GM19468 (cell line): ENCODE data around the gene PAX6.

ENCODE experiments used
- ATAC-seq: cut with Tn5 transposase; IDR thresholded peaks from one replicate; pipeline ENCODE4 v1.9.1; 2021; ENCODE audit warnings: mild to moderate bottlenecking, moderate library complexity, moderate number of reproducible peaks; ENCODE audit not compliant: unreplicated experiment; ENCODE audit errors: extremely low read depth

PAX6 gene

DNA sequence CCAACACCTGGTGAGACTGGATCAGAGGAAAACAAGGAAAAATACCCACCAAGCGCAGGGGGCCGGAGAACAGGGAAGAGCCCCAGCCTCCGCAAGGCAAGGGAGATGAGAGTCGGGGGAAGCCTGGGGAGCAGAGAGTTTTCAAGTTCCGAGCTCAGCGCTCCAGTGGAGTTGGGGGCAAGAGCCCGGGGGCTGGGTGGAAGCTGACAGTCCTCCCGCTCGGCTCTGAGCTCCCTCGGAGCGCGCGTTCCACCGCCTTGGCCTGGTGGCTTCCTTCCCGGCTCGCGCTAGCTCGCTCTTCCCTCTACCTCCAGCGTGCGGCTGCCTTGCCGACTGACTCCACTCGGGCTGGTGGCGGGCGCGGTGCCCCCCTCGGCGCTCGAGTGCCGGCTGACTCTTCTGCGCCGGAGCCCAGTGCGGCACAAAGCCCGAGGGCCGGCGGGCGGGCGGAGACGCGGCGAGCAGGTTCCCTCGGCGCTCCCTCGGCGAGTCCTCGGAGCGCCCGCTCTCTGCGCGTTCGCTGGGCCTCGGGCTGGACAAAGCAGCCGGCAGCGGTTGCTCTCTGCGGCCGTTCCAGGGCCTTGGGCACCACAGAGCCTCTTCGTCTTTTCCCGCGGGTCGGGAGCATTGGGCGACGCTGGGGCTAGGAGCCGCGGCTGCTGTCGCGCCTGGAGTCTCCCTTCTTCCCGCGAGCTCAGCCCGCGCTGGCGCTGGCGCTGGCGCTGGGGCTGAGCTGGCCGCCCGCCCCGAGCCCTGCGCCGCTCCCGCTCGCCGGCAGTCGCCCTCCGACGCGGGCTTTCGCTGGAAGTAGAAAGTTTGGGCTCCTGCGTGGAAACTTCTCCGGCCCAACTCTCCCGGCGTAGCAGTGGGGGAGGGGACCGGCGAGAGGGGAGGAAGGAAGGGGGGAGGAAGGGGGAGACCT, 1.0 kb downstream of the PAX6 start:
- ATAC-seq, result no peak

- no peak for ATAC-seq
These were observed 1.6 kb downstream of the PAX6 start for GRCh38 chr11:31809541-31809856.

GRCh38 chr11:31808721-31809540, 2.2 kb downstream of the PAX6 start:
- ATAC-seq, result no peak

- no peak for ATAC-seq
These were observed 3.1 kb downstream of the PAX6 start for GRCh38 chr11:31807799-31808667.

- no peak for ATAC-seq
These were observed 4.0 kb downstream of the PAX6 start for GRCh38 chr11:31806928-31807798.

- no peak for ATAC-seq
These were observed 4.8 kb downstream of the PAX6 start for GRCh38 chr11:31806186-31806927.

GRCh38 chr11:31805629-31806185, 5.4 kb downstream of the PAX6 start:
- no peak for ATAC-seq

DNA sequence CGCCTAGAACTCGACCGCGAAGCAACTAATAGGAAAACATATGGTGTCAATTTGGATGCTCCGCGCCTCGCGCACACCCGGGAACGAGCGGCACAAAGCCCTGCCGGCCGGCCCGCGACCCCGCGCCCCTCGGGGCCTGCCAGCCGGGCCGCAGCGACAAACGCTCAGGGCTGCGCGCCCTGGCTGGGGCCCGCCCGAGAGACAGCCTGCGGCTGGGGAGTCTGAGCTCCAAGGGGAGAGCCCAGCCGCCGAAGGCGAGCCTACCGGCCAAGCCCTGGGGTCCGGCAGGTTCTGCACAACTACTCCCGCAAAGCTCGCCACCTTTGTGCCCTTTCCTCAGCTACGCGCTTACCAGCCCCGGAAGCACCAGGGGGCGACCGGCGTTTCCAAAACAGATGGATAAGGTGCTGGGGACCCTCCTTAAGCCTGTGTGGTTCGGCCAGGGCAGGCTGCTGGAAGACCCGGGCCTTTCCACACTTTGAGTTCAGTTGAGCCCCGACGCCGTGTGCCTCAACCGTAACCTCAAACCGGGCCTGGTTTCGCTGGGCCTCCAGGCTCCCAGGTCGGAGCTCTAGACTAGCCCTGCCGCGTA, 6.0 kb downstream of the PAX6 start:
- ATAC-seq, result no peak

DNA sequence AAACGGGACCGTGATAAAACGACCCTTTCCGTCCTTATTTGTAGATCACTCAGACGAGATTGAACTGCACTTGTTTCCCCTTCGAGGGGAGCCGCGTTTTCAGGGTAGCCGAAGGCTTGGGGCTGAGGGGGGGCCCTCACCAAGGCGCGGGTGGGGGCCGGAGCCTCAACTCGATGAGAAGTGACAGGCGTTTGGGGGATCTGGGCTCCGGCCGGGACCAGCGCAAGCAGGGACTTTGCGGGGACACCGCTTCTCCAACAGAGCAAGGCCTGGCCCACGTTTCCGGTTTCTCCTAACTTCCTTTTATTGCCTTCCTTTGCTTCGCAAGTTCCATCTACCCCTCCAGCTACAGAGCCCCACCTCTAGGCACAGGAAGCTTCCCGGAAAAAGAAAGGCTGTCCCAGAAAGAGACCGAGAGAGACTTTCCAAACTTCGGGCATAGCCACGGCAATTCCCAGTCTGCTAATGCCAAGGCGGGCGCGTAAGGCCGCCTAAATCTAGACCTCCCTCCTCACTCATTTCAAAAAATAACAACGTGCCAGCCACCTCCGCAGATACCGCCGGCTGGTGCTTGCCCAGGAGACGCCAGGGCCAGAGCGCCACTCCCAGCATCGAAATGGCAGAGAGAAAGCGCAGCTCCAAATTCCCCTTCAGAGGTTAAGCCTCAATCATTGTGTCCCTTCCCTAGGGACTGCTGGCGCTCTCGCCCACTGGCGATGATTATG, 6.6 kb downstream of the PAX6 start:
- no peak for ATAC-seq

DNA sequence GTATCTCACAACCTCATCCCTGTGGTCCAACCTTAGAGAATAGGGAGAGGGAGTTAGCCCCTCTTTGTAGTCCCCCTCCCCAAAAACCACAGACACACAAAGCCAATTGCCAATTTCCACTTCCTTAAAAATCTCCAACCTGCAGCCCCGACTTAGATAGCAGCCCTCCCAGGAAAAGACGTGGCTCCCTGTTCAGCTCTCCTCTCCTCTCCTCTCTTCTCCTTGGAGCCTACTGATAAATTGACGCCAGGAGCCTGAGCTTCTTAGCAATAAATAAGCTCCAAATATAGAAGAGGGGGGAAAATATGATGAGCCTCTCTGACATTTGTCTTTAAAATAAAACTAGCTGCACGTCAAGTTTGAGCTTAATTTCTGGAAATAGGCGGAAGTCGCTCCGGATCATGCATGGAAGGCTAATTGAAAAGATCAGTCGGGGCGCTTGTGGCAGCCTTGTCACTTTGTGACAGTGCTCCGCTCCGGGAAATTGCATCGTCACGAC, 7.3 kb downstream of the PAX6 start:
- ATAC-seq, result no peak

- ATAC-seq, result no peak
These were observed 7.9 kb downstream of the PAX6 start for GRCh38 chr11:31802990-31803812.

DNA sequence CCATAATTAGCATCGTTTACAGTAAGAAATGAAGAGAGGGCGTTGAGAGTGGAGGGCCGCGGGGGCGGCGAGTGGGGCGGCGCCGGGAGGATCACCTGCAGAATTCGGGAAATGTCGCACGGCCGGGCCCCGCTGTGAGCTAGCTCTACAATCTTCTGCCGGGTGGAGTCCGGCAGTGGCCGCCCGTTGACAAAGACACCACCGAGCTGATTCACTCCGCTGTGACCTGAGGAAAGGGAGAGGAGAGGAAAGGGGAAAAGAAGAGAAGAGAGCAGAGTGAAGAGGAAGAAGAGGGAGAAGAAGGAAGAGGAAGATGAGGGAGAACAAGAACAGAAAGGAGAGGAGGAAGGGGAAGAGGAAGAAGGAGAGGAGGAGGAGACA, 8.5 kb downstream of the PAX6 start:
- ATAC-seq, result no peak

DNA sequence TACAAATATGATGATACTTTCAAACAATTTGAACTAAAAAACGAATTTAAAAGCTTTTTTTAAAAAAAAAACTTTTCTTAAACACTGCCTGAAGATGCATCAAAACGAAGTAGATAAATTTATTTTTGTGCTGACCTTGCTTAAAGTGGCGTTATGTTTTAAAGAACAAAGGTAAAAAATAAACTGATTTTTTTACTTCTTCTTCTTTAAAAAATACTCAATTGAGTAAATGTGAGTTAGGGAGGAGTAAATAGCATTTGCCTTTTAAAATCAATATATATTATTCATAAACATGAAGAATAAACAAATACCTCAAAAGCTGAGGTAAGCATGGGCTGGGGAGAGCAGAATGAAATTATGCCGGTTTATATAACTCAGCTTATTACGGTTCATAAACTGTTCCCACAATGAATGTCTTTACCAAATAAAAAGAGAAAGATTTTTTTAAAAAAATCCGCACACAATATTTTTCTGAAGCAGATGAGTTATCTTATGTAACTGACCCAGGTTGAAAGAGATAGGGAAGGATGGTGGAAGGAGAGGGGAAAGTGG, 9.0 kb downstream of the PAX6 start:
- ATAC-seq, result no peak

DNA sequence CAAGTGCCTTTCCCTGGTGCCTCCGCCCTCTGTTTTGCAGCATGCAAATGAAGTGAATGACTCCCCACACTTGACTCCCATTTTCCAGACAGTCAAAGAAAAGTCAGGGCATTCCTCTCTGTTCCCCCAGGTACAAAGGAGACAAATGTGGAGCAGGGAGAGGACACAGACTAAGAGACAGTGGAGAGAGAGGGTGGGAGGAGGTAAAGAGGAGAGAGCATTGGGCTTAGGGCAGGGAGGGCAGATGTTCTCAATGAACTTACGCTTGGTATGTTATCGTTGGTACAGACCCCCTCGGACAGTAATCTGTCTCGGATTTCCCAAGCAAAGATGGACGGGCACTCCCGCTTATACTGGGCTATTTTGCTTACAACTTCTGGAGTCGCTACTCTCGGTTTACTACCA, 9.8 kb downstream of the PAX6 start:
- no peak for ATAC-seq

GRCh38 chr11:31800398-31801265, 10.5 kb downstream of the PAX6 start:
- ATAC-seq, result no peak
